Psoas muscle (tissue), 8 donors: ENCODE results near the gene UBE3C. TPM values are rescaled to one million over a fixed set of nuclear protein-coding genes. Genes with fewer than 3 reads are reported as not detected.

Source experiments
- ATAC-seq, 4 donors: fragments of 200-7000 bp; cut with Tn5 transposase; one replicate each; pipeline ENCODE4 v1.9.1; 2020; ENCODE audit warnings: moderate library complexity in 3 of 4, mild to moderate bottlenecking in 2 of 4
- DNase-seq, 2 donors: peaks; one replicate each; pipeline ENCODE4 v3.0.0-alpha.2; 2020
- H3K27ac ChIP-seq: fragments of 200-600 bp; one replicate; pipeline ENCODE4 v1.8.0; 2022
- H3K27me3 ChIP-seq, 3 donors: fragments of 200-600 bp in 1 of 3; one replicate each; pipeline versions ENCODE4 v1.6.1 to v1.8.0; 2013 to 2022; ENCODE audit warnings: low read length in 2 of 3, mild to moderate bottlenecking in 2 of 3, moderate library complexity in 1 of 3; ENCODE audit not compliant: insufficient read depth in 3 of 3
- H3K36me3 ChIP-seq, 2 donors: fragments of 200-600 bp in 1 of 2; one replicate each; pipeline versions ENCODE4 v1.6.1 to v1.8.0; 2013 to 2022; ENCODE audit warnings: low read depth in 1 of 2, mild to moderate bottlenecking in 1 of 2, moderate library complexity in 1 of 2; ENCODE audit not compliant: insufficient read depth in 1 of 2
- H3K4me1 ChIP-seq: fragments of 200-600 bp; one replicate; pipeline ENCODE4 v1.8.0; 2022
- H3K4me3 ChIP-seq: fragments of 200-600 bp; one replicate; pipeline ENCODE4 v1.8.0; 2022; ENCODE audit warnings: mild to moderate bottlenecking
- H3K9me3 ChIP-seq: fragments of 200-600 bp; one replicate; pipeline ENCODE4 v1.8.0; 2022
- CTCF ChIP-seq: fragments of 200-600 bp; IDR thresholded peaks from one replicate; pipeline ENCODE4 v1.8.0; 2022; ENCODE audit warnings: antibody characterized with exemption
- WGBS, 3 donors: extraction: QIAGEN DNeasy Blood & Tissue Kit; methylation state at CpG; one replicate each; pipeline versions ENCODE4 v1.1.6 to v1.1.7; 2013; 5-methylcytosine and 5-hydroxymethylcytosine counted together
- intact Hi-C, 2 donors: fragments of 100-400 bp; cut with DNase I; formaldehyde crosslinking; loops; one replicate each; pipeline versions ENCODE4 v1.11.0 to v1.14.2; 2022
- polyA plus RNA-seq, 3 donors: library from polyadenylated mRNA; stranded (reverse); fragments of 200-250 nt; gene quantifications; one replicate each; pipeline ENCODE4 v1.2.3, GENCODE V29; 2013
- total RNA-seq, 4 donors: library from RNA; stranded (reverse); fragmentation: NEBNext Ultra II Directional in 2 of 4; extraction: Animal tissue kit (Norgen Biotek cat#: 25700) in 2 of 4; gene quantifications; one replicate each; pipeline versions ENCODE4 v1.2.1 to v1.2.4, GENCODE V29; 2021 to 2023
- donor health status: healthy with polysubstance abuse.
- donor health status: DM: no; HTN: no; CAD: no; lungs with moderate emphysema.
- donor health status: Bipolar disorder and iron deficiency.
- donor health status: healthy.
- donor health status: DM: yes; HTN: yes; CAD: no.
- donor health status: DM: no; HTN: no; CAD: no.
- donor health status: DM: no; HTN: no; CAD: no.
- donor health status: DM: yes; HTN: yes; CAD: no.

The UBE3C gene
- total and polyA plus RNA-seq, 7 donors: 31.9 to 94.2 (median 60.2) TPM

DNA sequence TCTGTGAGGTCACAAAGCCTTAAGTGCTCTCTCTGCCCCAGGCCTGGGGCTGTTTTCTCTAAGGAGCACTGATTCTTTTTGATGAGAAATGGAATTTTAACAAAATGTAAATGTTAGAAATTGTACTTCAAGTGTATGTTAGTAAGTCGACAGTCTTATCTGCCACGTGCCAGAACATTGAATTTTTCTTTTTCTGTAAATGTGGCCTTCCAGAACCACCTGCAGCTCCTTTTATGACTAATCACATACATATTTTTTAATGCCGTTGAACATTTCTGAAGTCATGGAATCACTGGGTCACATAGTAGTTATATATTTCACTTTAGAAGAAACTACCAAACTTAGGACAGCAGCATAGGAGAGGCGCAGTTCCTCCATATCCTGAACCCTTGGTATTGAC is 38.0 kb downstream of the UBE3C start:
- Histone ChIP-seq H3K27ac (no peak overlapping the region), H3K36me3 (peaks cover 7 to 97% of the 10 kb centered on the region in 2 donors), H3K4me1 (no peaks in the 10 kb centered on the region), H3K27me3 (no peaks in the 10 kb centered on the region), H3K4me3 (no peak overlapping the region), H3K9me3 (no peaks in the 10 kb centered on the region)
- WGBS, 3 donors: 96 to 98% (median 98%) methylated on average over 4 of the region's 4 CpGs
- intact Hi-C loops: no loop called here
- no peak for ATAC-seq
- TF ChIP-seq CTCF: no peak
- DNase-seq: no peak

GRCh38 chr7:157177333-157177982 is 38.7 kb downstream of the UBE3C start:
- WGBS, 3 donors: 84 to 89% (median 87%) methylated on average over 18 of the region's 18 CpGs

DNA sequence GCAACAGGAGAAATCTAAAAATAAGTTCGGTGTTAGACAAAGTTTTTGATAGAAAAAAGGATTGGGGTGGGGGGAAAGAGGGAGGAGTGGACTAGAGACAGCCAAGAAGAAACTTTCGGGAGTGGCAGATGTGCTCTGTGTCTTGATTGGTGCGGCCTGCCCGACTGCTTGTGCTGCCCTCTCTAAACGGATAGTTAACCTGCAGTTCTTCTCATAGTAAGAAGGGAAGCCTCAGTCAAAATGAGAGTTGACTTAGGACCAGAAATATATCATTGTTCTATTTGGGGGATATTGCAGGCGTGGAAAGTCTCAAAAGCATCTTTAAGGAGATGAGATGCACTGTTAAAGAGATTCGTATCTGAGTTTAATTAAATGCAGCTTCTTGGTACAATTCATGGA is 39.3 kb downstream of the UBE3C start:
- H3K4me1 ChIP-seq: no peaks in the 10 kb centered on the region
- 80 to 91% (median 89%) methylated on average over 7 of the region's 7 CpGs for WGBS, 3 donors
- no peak overlapping the region for H3K4me3 ChIP-seq
- H3K9me3 ChIP-seq: no peaks in the 10 kb centered on the region
- TF ChIP-seq CTCF: no peak
- ATAC-seq (no peak), DNase-seq (no peak)
- H3K27me3 ChIP-seq: no peaks in the 10 kb centered on the region
- intact Hi-C loops: no loop called here
- H3K27ac ChIP-seq: no peak overlapping the region
- peaks cover 14 to 97% of the 10 kb centered on the region in 2 donors for H3K36me3 ChIP-seq

More at GRCh38 chr7:157177333-157177982, 38.7 kb downstream of the UBE3C start:
- H3K27me3 ChIP-seq: no peaks in the 10 kb centered on the region
- ATAC-seq (no peak), DNase-seq (no peak)
- no peak for TF ChIP-seq CTCF
- intact Hi-C loops: no loop called here
- no peaks in the 10 kb centered on the region for H3K9me3 ChIP-seq
- no peak overlapping the region for H3K27ac ChIP-seq
- H3K36me3 ChIP-seq: peaks cover 14 to 97% of the 10 kb centered on the region in 2 donors
- no peak overlapping the region for H3K4me3 ChIP-seq
- no peaks in the 10 kb centered on the region for H3K4me1 ChIP-seq

GRCh38 chr7:157183832-157184231 is 45.1 kb downstream of the UBE3C start:
- Histone ChIP-seq H3K36me3 (peaks cover 17 to 100% of the 10 kb centered on the region in 2 donors), H3K9me3 (no peaks in the 10 kb centered on the region), H3K27me3 (no peaks in the 10 kb centered on the region), H3K27ac (no peak overlapping the region), H3K4me1 (no peaks in the 10 kb centered on the region), H3K4me3 (no peak overlapping the region)
- intact Hi-C loops: no loop called here
- ATAC-seq (no peak), DNase-seq (no peak)
- no peak for TF ChIP-seq CTCF
- WGBS, 3 donors: 90 to 93% (median 91%) methylated on average over 15 of the region's 15 CpGs
